HG02571 (cell line): ENCODE measurements around the gene PRPF4.
"Not testable (repeated sequence)": the region's sequence is repeated elsewhere in the genome, so short reads cannot be mapped to it uniquely, and the experiment has no call there.

Experiments
- ATAC-seq: cut with Tn5 transposase; IDR thresholded peaks from one replicate; pipeline ENCODE4 v1.9.1; 2021; ENCODE audit warnings: mild to moderate bottlenecking, moderate library complexity; ENCODE audit not compliant: unreplicated experiment

The PRPF4 gene

DNA sequence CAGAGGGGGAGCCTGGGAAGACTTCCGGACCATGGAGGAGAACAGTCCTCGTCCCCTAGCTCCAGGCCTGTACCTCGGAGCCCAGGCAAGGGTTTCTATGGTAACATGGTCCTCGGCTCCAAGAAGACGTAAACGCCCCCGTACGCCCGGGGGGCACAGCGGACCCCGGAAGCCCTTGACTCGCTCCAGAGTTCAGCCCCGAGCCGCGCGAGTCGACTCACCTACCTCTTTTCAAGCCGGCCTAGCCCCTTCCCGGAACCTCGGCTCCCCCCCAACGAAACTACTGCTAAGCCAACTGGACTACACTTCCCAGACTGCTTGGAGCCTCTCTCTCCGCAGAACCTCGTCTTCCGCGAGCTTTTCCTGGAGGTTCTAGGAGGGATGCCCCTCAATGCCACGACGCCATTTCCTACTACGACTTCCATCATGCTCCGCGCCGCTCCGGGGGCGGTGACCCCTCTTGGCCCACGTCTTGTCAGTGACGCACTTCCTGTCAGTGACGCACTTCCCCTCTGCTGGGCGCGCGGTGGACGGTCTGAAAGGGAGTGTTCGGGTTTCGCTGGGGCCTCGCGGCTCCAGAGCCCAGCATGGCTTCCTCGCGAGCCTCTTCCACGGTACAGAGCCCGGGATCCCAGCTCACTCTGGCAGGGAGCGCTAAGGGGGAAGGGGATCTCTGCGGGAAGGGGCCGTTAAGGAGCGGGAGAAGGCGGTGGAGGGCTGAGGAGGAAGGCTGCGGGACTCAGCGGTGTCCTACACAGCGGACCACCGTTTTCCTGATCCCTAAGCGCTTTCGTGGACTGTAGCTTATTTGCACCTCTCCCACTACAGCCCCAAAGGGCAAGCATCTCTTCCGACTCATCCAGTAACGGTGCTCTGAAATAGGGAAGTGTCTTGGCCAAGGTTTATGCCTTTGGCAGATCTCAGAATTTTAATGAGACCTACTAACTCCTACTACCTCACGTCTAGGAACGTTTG, at the start of gene PRPF4, which contains the start of gene CDC26:
Gene PRPF4 (plus strand): TSS at position 502 of the 975 bp plus-strand sequence. CDS start 86 bp downstream, at position 588.
Gene CDC26 (minus strand): TSS at position 416 of the 975 bp plus-strand sequence. CDS start 3,065 bp downstream, outside the sequence.
- peak; percentile 98 for ATAC-seq

DNA sequence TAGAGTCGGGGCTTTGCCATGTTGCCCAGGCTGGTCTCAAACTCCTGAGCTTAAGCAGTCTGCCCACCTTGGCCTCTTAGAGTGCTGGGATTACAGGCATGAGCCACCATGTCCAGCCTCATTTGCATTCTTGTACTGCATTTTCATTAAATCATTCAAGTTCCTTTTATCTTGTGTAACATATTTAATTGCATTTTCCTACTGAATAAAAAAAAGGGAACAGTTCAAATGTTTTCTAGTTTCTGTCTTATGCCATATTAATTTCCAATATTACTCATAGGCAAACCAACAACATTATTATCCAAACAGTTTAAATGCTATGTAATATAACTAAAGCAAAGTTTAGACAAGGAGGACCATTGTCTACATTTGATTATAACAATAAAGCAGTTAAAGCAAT, 48.0 kb upstream of the PRPF4 start:
- ATAC-seq: no peak

DNA sequence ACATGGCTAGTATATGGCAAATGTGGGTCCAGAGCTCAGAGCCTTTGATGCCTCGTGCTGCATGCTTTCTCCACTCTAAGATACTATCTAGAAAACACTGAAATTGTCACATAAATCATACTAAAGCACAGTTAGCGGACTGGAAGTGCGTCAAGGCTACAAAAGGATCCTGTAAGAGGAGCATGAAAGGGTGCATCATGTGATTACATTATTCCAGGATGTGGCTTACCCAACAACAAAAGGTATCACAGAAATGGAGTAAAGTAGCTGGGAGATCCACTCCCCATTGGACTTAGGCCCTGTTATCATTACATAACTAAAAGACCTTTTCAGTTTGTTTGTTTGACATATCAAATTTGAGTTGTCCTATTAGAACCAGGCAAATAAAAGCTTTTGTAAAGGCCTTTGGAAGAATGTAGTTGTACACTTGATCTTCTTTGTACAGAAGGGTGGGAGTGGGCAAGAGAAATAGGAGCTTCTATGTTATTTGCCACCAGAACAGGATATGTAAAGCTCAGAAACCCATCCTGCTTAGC, 47.3 kb upstream of the PRPF4 start:
- no peak for ATAC-seq

DNA sequence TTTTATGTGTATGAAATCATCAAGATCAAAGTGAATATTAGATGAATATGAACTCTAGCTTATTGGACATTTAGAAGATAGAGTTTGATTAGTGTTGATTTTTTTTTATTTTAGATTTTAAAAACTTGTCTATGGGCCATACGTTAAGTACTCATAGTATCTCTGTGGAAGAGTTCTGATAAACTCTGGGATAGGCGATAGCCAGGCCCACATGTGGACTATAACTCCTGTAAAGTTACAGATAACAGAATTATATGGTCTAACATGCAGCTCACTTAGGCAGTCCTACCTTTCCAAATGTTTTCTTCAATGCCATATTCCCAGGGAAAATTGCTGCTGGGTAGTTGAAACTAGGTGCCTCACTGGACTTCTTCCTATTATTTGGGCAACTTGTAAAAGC, 43.8 kb upstream of the PRPF4 start:
- ATAC-seq: no peak

DNA sequence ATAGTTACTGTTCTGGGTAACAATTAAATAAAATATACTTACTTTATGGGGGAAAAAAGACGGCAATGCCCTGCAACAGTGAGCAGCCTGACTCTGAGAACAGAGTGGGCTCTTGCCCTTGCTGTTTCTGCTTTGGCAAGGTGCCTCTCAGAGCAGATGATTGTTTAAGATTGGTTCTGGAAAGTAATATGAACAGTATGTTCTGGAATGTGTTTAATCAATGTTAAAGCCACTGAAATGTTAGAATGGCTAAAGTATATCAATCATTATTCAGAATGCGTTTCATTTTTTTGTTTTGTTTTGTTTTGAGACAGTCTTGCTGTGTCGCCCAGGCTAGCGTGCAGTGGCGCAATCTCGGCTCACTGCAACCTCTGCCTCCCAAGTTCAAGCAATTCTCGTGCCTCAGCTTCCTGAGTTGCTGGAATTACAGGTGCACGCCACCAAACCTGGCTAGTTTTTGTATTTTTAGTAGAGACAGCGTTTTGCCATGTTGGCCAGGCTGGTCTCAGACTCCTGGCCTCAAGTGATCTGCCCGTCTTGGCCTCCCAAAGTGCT, 39.7 kb upstream of the PRPF4 start:
- not testable (repeated sequence) for ATAC-seq

DNA sequence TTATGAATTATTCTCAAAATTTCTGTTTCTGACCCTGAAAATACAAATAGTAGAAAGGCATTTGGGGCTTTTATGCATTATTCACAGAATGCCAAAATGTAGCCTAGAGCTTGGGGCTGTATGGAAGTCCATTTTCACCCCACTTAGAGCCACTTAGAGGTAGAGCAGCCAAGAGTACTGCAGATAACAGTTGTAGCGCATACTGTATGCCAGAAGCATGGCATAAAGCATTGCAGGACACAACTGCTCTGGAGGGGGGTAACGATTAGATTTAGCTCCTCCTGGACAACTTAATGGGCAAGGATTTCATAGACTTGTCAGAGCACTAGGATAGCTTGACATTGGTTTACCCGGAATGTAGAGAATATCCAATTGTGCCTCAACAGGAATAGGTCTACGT, 38.4 kb upstream of the PRPF4 start:
- no peak for ATAC-seq

DNA sequence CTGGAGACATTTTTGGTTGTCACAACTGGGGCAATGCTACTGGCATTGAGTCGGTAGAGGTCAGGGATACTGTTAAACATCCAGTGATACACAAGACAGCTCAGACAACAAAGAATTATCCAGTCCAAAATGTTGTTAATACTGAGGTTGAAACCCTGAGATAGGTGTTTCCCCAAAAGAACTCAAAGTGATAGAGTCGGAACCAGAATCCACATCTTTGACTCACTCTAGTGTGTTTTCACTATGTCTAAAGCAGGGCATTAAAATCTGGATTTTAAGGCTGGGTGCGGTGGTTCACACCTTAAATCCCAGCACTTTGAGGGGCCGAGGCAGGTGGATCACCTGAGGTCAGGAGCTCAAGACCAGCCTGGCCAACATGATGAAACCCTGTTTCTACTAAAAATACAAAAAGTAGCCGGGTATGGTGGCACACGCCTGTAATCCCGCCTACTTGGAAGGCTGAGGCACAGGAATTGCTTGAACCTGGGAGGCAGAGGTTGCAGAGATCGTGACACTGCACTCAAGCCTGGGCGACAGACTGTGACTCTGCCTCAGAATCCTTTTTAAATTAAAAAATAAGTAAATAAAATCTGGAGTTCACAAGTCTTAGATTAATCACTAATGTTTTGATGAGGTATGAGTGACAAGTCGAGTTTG, 37.1 kb upstream of the PRPF4 start:
- ATAC-seq: no peak

DNA sequence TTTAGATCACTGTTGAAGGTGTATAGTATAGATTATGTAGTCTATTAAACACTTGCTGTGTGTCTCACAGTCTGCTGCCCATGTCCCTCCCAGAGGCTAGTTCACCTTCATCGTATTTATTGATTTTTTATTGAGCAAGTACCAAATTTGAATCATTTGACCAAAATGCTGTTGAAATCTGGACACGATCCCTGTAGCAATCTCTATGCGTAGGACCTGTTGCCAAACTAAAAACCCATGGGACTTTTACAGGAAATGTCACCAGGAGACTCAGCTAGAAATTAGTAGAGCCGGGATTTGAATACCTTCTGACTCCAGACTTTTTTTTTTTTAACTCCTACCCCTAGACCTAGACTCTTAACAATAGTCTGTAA, 36.6 kb upstream of the PRPF4 start:
- no peak for ATAC-seq

DNA sequence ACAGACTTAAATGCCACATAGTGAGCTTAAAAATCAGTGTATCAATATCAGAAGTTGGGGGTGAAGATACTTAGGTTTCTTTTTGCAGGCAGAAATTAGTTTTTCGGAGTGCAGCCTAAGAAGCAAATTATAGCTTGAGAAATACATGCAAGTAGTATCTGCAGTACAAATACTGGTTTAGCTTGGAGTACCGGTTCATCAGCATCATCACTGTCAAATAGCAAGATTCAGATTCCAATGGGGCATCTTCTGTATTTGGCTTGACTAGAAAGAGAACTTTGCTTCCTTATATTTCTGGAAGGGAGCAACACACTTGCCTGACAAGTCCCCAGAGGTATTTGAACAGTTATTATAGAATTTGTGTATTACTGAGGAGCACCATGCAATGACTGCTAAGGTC, 34.3 kb upstream of the PRPF4 start:
- no peak for ATAC-seq

DNA sequence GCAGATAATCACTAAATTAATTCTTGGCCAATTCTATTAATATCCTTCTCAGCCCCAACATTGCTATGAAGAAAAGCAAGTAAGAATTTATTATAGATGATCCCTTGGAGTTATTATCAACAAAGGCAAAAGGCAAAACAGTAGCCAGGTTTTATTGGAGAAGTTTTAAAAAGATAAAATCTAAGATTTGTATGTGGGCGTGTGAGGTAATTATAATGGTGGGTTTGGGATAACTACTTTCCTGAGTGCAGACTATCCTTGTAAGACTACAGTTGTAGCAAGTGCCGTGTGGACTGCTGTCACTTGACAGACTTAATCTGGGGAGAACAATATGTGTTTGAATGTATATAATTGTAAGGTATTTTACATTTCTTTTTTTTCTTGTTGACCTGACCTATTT, 30.9 kb upstream of the PRPF4 start:
- no peak for ATAC-seq

DNA sequence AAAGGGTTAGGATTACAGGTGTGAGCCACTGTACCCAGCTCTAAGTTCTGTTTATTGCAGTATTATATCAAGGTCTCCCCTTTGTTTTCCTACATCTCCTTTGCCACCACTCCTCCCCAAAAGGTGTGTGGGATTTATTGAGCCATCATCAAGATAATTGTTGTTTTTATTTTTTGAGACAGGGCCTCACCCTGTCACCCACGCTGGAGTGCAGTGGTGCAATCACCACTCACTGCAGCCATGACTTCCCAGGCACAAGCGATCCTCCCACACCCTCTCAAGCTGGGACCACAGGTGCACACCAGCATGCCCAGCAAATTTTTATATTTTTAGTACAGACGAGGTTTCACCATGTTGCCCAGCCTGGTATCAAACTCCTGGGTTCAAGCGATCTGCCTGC, 29.6 kb upstream of the PRPF4 start:
- ATAC-seq: no peak

DNA sequence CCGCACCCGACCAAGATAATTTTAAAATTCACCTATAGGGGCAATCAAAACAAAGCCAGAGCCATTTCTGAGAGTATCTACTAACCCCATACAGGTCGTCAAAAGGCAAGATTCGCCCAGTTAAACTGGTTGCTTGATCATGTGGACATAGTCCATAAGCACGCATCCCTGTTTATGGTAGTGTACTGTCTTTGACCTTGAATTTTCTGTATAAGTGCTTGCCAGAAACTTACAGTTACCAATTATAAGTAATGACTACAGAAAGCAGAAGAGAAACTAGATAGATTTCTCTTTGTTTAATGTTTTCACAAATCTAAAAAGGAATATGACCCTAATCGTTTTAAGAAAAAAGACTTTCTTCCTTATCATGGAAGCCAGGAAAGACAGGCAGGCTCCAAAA, 28.5 kb upstream of the PRPF4 start:
- no peak for ATAC-seq

DNA sequence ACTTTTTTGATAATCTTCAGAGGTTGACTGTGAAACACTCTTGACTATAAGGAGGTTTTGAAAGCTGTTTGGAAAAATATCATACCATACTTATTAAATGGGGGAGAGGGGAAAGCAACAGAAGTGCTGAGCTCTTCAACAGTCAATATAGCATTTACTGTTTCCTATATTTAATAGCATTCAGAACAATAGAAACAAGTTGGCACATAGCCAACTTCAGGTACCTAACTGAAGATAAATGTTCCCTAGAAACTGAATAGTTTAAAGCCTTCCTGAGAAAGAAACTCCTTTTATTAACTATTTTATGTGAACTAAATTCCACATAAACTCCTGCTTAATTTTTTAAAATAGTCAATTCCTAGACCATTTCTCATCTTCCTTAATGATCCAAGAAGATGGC, 27.8 kb upstream of the PRPF4 start:
- no peak for ATAC-seq

DNA sequence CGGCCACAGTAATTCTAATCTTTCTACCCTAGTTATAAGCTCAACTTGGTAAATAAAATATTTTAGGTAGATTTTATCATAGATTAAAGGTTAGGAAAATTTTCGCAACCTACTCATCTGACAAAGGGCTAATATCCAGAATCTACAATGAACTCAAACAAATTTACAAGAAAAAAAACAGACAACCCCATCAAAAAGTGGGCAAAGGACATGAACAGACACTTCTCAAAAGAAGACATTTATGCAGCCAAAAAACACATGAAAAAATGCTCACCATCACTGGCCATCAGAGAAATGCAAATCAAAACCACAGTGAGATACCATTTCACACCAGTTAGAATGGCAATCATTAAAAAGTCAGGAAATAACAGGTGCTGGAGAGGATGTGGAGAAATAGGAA, 25.8 kb upstream of the PRPF4 start:
- ATAC-seq: not testable (repeated sequence)

DNA sequence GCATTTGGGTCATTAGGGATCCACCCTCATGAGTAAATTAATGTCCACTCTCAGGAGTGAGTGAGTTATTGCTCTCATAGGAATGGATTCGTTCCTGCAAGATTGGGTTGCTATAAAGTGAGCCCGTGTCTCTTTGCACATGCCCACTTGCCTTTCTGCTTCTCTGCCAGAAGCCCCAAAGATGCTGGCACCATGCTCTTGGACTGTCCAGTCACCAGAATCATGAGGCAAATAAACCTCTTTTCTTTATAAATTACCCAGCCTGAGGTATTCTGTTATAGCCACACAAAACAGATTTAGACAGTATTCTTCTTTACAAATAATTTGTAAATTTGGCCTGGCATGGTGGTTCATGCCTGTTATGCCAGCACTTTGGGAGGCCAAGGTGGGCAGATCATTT, 24.7 kb upstream of the PRPF4 start:
- no peak for ATAC-seq

DNA sequence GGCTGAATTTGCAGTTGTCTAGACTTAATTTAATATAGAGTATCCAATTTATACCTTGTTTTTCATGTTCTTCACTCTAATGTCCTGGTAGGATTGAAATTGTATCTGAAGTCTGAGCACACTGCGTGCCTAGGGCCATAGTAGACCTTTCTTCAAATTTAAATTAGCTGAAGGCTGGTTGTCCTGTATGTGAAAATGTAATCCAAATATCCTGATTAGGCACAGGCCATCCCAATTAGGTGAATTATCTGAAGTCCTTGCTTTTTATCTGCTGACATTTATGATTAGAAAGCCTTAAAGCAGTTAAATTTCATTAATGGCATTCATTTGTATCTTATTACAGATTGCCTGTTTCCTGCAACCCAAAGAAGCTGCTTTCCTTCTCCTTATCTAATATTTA, 20.5 kb upstream of the PRPF4 start:
- ATAC-seq: no peak

DNA sequence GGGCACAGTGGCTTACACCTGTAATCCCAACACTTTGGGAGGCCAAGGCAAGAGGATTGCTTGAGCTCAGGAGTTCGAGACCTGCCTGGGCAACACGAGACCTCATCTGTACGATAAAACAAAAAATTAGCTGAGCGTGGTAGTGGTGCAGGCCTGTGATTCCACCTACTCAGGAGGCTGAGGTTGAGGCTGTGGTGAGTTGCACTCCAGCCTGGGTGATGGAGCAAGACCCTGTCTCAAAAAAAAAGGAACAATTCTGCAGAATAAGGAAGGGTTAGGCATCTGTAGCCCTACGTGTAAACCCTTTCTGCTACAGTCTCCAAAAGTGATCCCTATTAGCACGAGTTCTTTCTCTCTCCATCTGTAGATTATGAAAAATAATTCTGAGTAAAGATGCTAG, 20.0 kb upstream of the PRPF4 start:
- ATAC-seq: no peak

DNA sequence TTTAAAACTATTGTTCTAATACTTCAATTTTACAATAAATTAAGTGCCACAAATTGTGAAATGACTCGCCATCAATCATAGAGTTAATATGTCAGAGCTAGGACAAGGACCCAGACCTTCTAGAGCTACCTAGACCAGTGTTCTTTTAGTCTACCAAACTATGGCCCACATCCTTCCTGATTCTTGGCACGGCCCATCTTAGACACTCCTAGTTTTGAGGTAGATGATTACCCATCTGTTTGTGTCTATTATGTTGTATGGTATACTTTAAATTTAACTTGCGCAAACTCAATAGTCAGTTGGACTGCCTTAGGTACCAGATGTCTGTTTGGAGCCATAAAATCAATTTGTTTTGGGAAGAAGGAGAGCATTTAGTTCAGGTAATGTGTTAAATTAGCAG, 17.6 kb upstream of the PRPF4 start:
- no peak for ATAC-seq

DNA sequence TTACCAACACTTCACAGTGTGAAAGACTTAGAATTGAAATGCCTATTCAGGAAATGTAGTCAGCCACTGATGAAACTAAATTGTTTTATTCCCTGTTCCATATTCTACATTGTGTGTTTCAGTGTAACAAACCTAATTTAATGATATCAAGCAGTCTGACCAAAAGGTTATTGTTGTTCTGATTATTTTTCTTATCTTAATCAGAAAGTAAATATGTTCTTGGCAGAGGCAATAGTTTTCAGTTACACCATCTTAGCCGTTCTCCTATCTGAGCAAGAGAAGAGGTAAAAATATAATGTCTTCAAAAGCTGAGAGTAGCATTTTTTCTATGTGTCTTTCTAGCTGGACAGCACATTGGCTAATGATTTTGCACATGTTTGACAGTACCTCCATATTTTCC, 17.2 kb upstream of the PRPF4 start:
- ATAC-seq: no peak

DNA sequence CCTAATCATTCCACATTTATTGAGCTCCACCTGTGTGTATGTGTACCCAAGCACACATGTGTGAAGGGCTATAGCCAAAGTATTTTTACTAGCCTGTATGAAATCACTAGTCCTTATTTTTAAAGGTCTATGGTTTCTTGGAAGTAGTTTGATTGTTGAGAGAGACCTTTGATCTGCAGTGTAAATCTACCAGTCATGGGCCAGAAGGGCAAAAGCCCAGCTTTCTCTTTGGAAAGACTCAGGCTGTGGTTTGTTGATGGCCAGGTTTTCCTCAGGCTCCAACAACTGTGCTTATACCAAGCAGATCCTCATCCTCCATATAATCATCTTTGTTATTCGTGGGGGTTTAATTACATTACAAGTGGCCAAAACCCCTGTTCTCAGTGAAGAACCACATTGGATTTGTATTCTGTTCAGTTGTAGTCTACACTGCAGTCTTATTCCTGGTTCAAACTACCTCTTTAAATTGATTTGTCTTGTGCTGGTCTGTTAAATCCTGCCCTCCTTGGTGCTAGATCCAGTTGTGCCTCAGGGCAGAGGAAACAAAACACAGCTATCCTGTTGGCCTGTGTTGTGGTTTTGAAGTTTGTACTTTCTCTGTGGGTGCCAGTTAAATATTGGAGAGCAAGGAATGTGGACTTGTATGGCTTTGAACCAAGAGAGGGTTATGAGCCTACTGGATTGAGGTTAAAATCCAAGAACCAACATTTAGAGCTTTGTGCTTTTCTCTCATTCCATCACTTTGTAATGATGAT, 13.4 kb upstream of the PRPF4 start:
- no peak for ATAC-seq

DNA sequence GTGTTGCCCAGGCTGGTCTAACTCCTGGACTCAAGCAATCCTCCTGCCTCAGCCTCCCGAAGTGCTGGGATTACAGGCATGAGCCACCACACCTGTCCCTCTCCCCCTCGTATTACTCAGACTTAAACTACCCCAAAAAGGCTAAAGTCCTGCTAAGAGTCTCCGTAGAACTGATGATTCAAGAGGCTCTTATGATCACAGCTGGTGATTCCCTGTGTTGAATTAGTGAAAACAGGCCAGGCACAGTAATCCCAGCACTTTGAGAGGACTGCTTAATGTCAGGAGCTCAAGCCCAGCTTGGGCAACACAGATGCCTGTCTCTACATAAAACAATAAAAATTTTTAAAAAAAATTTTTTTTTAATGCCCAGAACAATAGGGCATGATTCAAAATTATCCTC, 9.3 kb upstream of the PRPF4 start:
- ATAC-seq: no peak
